Vagina (tissue), 2 donors: ENCODE data around the gene GPER1. TPM values are rescaled to one million over a fixed set of nuclear protein-coding genes. Genes with fewer than 3 reads are reported as not detected.

Source experiments
- DNase-seq, 2 donors: peaks; one replicate each; pipeline ENCODE4 v3.0.0-alpha.2; 2017; ENCODE audit errors: extremely low spot score in 2 of 2
- H3K27ac ChIP-seq: fragments of 200-600 bp; sonication (generic); one replicate; pipeline ENCODE4 v1.5.1; 2019
- H3K27me3 ChIP-seq: fragments of 200-600 bp; sonication (generic); one replicate; pipeline ENCODE4 v1.5.1; 2019
- H3K36me3 ChIP-seq, 2 donors: fragments of 200-600 bp; sonication (generic); one replicate each; pipeline ENCODE4 v1.5.1; 2017 to 2019
- H3K4me1 ChIP-seq: fragments of 200-600 bp; sonication (generic); one replicate; pipeline ENCODE4 v1.5.1; 2019
- H3K4me3 ChIP-seq, 2 donors: fragments of 200-600 bp; sonication (generic); 1 replicate in 1 of 2; 2 replicates in 1 of 2; pipeline ENCODE4 v1.5.1; 2016 to 2019
- H3K9me3 ChIP-seq: fragments of 200-600 bp; sonication (generic); one replicate; pipeline ENCODE4 v1.5.1; 2019
- POLR2A ChIP-seq, 2 donors: fragments of 450-650 bp; IDR thresholded peaks; one replicate each; pipeline ENCODE4 v1.6.1; 2017; ENCODE audit warnings: antibody characterized with exemption in 2 of 2, mild to moderate bottlenecking in 2 of 2, moderate library complexity in 2 of 2
- POLR2AphosphoS5 ChIP-seq, 2 donors: sonication (generic); formaldehyde crosslinking; IDR thresholded peaks; one replicate each; pipeline ENCODE4 v1.9.0; 2017; ENCODE audit warnings: antibody characterized with exemption in 2 of 2, mild to moderate bottlenecking in 2 of 2, low read depth in 1 of 2; ENCODE audit not compliant: insufficient read depth in 1 of 2
- intact Hi-C: fragments of 100-400 bp; cut with DNase I; formaldehyde crosslinking; loops from one replicate; pipeline ENCODE4 v1.15.1; 2023
- total RNA-seq: library from RNA; depleted of rRNA; stranded (reverse); fragments of >200 nt; gene quantifications from one replicate; pipeline ENCODE4 v1.2.3, GENCODE V29; 2016
- TF ChIP-seq, protein P1 (sequence below), 3 experiments: fragments of 450-650 bp in 2 of 3; fragments of 200-600 bp in 1 of 3; sonication (generic) in 1 of 3; IDR thresholded peaks; one replicate each; pipeline ENCODE4 v1.5.1; 2017 to 2019; ENCODE audit warnings: antibody characterized with exemption in 3 of 3, mild to moderate bottlenecking in 2 of 3, moderate library complexity in 2 of 3

GPER1 gene
- total RNA-seq, 1 donor from 2014 or later = 8.3 TPM

DNA sequence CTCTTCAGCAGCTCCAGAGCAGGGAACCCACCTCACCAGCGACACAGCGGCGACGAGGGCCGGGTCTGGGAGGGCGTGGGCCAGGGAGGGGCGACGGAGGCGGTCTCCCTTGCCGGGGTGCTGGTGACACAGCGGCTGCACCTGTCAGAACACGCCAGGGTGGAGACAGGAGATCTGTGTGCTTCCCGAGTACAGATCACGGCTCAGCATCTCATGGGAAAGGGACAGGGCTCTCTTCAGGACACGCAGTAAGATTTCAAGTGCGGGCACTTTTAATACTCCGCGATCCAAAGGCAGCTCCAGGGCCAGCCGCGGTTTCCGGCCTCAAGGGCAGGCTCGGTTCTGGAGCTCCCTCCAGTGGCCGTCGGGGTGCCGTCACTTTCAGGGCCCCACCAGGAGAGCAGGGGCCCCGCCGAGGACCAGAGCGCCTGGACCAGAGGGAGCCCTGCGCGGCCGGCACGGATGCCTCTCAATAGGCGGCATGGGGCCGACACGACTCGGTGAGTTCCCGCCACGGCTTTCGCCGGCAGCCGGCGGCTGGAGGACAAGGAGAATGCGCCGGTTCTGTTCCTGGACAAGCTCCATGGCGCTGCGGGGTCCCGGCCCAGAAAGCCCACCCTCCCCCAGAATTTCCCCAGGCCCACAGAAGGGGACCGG lies 22.2 kb upstream of the GPER1 start:
- Histone ChIP-seq H3K27ac (no peak overlapping the region), H3K4me3 (peak overlapping the region in 1 of 2 donors; percentile 28), H3K9me3 (no peaks in the 10 kb centered on the region), H3K4me1 (peaks cover 47% of the 10 kb centered on the region), H3K27me3 (no peaks in the 10 kb centered on the region), H3K36me3 (no peaks in the 10 kb centered on the region)
- TF ChIP-seq POLR2A (IDR thresholded peaks at IDR 0.05) (no peak), POLR2AphosphoS5 (IDR thresholded peaks at IDR 0.05; ENCODE audit: insufficient read depth in 1 of 2, low read depth in 1 of 2) (peak; percentile 50 to 65)
- TF ChIP-seq, protein P1, sequence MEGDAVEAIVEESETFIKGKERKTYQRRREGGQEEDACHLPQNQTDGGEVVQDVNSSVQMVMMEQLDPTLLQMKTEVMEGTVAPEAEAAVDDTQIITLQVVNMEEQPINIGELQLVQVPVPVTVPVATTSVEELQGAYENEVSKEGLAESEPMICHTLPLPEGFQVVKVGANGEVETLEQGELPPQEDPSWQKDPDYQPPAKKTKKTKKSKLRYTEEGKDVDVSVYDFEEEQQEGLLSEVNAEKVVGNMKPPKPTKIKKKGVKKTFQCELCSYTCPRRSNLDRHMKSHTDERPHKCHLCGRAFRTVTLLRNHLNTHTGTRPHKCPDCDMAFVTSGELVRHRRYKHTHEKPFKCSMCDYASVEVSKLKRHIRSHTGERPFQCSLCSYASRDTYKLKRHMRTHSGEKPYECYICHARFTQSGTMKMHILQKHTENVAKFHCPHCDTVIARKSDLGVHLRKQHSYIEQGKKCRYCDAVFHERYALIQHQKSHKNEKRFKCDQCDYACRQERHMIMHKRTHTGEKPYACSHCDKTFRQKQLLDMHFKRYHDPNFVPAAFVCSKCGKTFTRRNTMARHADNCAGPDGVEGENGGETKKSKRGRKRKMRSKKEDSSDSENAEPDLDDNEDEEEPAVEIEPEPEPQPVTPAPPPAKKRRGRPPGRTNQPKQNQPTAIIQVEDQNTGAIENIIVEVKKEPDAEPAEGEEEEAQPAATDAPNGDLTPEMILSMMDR (IDR thresholded peaks at IDR 0.05) = peak; percentile 91 to 99 (median 97)
- no peak for DNase-seq
- intact Hi-C loops = loop anchor here (2.0 kb wide), 2 partner anchors 37 to 73 kb away; no protein-coding TSS in a partner anchor

DNA sequence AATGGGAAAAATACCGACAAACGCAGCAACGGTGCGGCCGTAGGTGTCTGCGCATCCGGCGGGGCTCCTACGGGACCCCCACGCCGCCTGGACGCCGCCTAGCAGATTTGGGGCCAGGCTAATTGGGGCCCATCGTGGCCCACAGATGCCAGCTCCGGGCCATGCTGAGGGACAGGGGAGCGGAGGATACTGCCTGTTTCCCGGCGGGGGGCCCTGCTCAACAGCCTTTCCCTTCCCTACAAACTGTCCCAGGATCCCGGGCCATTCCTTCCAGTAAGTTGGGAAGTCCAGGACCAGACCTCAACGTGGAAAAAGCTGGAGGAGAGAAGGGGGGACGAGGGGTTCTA lies 21.7 kb upstream of the GPER1 start:
- no peak overlapping the region for H3K27ac ChIP-seq
- H3K27me3 ChIP-seq = no peaks in the 10 kb centered on the region
- H3K4me1 ChIP-seq = peaks cover 42% of the 10 kb centered on the region
- no peaks in the 10 kb centered on the region for H3K36me3 ChIP-seq
- no peak overlapping the region for H3K4me3 ChIP-seq
- no peaks in the 10 kb centered on the region for H3K9me3 ChIP-seq
- intact Hi-C loops = loop anchor here (2.0 kb wide), 1 partner anchor 73 kb away; no protein-coding TSS in a partner anchor
- DNase-seq = no peak
- TF ChIP-seq, protein P1 (IDR thresholded peaks at IDR 0.05) = no peak
- no peak for TF ChIP-seq POLR2AphosphoS5 (IDR thresholded peaks at IDR 0.05; ENCODE audit: insufficient read depth in 1 of 2, low read depth in 1 of 2)
- no peak for TF ChIP-seq POLR2A (IDR thresholded peaks at IDR 0.05)

DNA sequence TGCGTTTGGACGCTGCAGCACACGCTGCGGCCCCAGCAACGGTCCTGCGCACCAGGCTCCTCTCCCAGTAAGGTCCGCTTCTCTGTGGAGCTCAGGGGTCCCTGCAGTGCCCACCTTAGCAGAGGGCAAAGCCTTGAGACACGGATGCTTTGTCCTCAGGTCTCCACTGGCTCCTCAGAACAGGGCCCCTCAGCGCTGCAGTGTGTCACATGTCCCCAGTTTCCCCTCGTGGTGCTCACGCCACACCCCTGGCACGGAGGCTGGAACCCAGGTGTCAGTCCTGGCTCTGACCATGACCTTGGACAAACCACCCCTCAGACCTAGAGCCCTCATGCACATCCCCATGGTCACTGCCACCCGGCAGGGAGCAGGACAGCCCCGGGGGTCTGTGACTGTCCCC lies 19.9 kb upstream of the GPER1 start:
- TF ChIP-seq POLR2AphosphoS5 (IDR thresholded peaks at IDR 0.05; ENCODE audit: insufficient read depth in 1 of 2, low read depth in 1 of 2) (no peak), POLR2A (IDR thresholded peaks at IDR 0.05) (no peak)
- TF ChIP-seq, protein P1 (IDR thresholded peaks at IDR 0.05) = no peak
- intact Hi-C loops = no loop called here
- Histone ChIP-seq H3K9me3 (no peaks in the 10 kb centered on the region), H3K36me3 (no peaks in the 10 kb centered on the region), H3K4me3 (no peak overlapping the region), H3K27me3 (no peaks in the 10 kb centered on the region), H3K4me1 (peaks cover 26% of the 10 kb centered on the region), H3K27ac (no peak overlapping the region)
- DNase-seq = no peak

DNA sequence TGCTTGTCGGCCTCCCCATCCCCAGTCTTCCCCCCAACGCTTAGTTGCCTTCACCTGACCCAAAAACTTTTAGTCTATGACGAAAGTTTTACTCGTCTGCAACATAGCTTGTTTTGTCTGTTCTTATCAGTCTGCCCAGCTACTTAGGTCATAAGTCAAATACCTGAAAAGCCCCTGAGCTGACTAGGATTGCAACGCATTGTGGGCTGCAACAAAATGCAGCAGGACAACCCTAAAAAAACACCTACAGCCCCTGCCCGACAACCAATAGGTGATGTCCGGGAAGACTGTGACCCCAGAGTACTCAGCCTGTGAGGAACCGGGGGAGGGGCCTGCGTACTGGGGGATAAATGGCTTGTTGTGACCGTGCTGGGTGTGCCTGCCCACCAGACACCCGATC lies 19.3 kb upstream of the GPER1 start:
- no peak overlapping the region for H3K27ac ChIP-seq
- H3K4me1 ChIP-seq = peaks cover 20% of the 10 kb centered on the region
- H3K27me3 ChIP-seq = no peaks in the 10 kb centered on the region
- TF ChIP-seq, protein P1 (IDR thresholded peaks at IDR 0.05) = no peak
- TF ChIP-seq POLR2AphosphoS5 (IDR thresholded peaks at IDR 0.05; ENCODE audit: insufficient read depth in 1 of 2, low read depth in 1 of 2) (no peak), POLR2A (IDR thresholded peaks at IDR 0.05) (no peak)
- no peak for DNase-seq
- H3K36me3 ChIP-seq = no peaks in the 10 kb centered on the region
- H3K9me3 ChIP-seq = no peaks in the 10 kb centered on the region
- intact Hi-C loops = no loop called here
- no peak overlapping the region for H3K4me3 ChIP-seq

DNA sequence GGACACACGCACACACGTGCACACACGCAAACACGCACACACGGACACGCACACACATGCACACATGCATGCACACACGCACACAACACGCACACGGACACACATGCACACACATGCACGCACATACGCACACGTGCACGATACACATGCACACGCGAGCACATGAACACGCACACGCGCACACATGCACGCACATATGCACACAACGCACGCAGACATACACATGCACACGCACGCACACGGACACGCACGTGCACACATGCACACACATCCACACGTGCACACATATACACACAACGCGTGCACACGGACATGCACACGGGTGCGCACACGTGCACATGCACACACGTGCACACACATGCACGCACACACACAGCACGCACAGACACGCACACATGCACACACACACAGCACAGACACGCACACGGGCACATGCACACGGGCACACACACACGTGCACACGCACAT lies 17.3 kb upstream of the GPER1 start:
- TF ChIP-seq POLR2AphosphoS5 (IDR thresholded peaks at IDR 0.05; ENCODE audit: insufficient read depth in 1 of 2, low read depth in 1 of 2) (no peak), POLR2A (IDR thresholded peaks at IDR 0.05) (no peak)
- TF ChIP-seq, protein P1 (IDR thresholded peaks at IDR 0.05) = no peak
- intact Hi-C loops = no loop called here

More for the DNA sequence above, 17.3 kb upstream of the GPER1 start:
- Histone ChIP-seq H3K36me3 (no peaks in the 10 kb centered on the region), H3K9me3 (no peaks in the 10 kb centered on the region), H3K4me3 (no peak overlapping the region), H3K27ac (no peak overlapping the region), H3K27me3 (no peaks in the 10 kb centered on the region), H3K4me1 (peaks cover 10% of the 10 kb centered on the region)
- no peak for DNase-seq
